UCSD-AML1 (cell line): Measurements from ENCODE around the gene TMEM253.
A peak's percentile ranks its signal among the peaks of the same experiment; 100 is the strongest.

Source experiments
- DNase-seq: peaks from one replicate; lab custom pipeline; 2025; ENCODE audit not compliant: unreplicated experiment; lab: John Stamatoyannopoulos, UW

The TMEM253 gene

GRCh38 chr14:21103710-21104447, 3.0 kb downstream of the TMEM253 start:
- peak; percentile 95 for DNase-seq

- peak; percentile 66 for DNase-seq
Measured at GRCh38 chr14:21104448-21105060, 3.7 kb downstream of the TMEM253 start.

- DNase-seq: no peak
Measured at GRCh38 chr14:21105095-21105494, 4.2 kb downstream of the TMEM253 start.

DNA sequence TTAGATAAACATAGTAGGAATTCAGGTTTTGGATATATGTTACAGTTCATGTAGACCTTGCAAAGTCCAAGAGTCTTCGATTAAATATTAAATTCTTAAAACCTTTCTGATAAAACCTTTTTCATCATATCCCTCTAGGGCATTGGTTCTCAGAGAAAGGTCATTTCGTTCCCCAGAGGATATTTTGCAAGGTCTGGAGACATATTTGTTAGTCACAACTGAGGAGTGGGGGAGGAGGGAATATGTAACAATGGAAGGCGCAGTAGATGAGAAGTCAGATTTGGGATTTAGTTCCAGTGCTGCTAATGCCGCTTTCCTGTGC, 5.3 kb downstream of the TMEM253 start:
- no peak for DNase-seq

GRCh38 chr14:21106498-21107282, 5.8 kb downstream of the TMEM253 start:
- peak; percentile 71 for DNase-seq

- no peak for DNase-seq
Measured at GRCh38 chr14:21107283-21107800, 6.5 kb downstream of the TMEM253 start.

DNA sequence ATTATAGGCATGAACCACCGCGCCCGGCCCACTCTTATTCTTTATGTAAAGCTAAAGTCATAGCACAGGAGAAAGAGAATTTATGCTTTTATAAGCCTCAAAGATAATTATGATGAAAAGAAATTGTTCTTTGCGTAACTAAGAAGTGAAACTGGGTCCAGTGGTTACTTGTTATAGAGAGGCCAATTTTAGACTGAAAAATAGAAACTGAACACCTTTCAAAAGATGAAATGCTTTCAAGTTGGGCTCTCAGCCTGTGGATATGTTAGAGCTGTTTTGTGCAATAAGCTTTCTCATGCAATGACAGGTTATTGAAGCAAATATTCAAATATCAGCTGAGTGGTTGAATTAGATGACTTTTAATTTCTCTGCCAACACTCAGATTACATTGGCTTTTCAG, 7.9 kb downstream of the TMEM253 start:
- no peak for DNase-seq

- no peak for DNase-seq
Measured at GRCh38 chr14:21109377-21110138, 8.7 kb downstream of the TMEM253 start.

DNA sequence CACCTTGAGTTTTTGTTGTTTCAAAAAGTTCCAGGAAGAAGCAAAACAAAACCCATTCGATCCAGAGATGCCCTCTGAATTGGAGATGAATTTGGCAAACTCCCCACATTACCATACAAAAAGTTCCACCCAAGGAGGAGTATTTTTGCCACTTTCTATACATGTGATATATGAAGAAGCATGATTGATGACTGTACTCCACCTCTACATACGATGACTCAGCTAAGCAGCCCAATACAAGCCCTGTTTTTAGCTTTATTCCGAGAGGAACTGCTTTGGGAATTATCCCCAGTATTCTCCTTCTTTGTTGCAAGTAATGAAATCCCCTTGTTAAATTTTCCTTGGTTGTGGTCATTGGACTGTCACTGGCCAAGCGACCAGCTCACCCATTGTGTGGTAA, 11.4 kb downstream of the TMEM253 start:
- no peak for DNase-seq

DNA sequence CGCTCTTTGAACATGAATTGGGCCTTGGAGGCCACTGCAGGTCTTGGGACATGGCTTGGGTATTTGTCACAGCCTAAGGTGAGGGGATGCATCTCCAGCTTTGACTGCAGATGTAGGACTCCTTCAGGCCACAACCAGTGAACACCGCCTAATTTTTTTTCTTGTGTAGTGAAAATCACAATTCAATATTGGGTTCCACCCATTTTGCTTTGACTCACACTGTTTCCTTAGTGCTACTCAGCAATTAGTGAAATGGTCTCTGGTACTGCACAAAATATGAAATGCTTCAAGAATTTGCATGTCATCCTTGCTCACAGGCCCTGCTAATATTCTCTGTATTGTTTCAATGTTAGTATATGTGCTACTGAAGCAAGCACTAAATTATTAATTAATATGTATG, 12.5 kb downstream of the TMEM253 start:
- DNase-seq: no peak

- no peak for DNase-seq
Measured at GRCh38 chr14:21118933-21119332, 18.1 kb downstream of the TMEM253 start.

DNA sequence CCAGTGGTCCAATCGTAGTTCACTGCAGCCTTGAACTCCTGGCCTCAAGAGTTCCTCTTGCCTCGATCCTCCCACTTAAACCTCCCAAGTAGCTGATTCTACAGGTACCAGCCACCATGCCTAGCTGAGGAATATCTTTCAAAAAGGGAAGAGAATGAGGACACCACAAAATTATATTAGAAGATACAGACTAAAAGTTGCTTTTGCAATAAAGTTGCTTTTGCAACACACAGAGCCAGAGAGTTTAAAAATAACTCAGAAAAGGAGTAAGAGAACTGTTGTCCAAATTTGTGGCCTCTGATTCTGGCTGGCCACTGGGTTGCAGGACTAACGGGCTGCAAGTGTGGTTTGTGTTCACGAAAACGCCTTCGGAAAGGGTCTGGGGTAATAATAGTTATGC, 19.8 kb downstream of the TMEM253 start:
- DNase-seq: no peak

GRCh38 chr14:21121122-21121521, 20.3 kb downstream of the TMEM253 start:
- DNase-seq: no peak

DNA sequence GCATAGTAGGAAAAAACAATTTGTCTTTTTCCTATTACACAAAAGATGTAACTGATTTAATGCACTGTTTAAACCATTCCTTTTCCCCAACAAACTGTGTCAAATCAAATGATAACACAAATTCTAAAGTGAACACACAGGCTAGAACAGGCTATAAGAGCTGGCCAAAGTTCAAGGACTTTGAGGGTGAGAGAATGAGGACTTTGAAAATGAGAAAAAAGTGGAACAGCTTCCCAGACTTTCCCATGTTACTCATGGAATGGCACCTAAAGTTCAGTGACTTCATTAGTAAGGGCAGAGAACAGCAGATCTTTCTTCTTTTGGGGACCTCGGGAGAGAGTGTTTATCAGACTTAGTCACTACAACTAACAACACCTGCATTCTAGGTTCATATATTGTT, 22.6 kb downstream of the TMEM253 start:
- no peak for DNase-seq

DNA sequence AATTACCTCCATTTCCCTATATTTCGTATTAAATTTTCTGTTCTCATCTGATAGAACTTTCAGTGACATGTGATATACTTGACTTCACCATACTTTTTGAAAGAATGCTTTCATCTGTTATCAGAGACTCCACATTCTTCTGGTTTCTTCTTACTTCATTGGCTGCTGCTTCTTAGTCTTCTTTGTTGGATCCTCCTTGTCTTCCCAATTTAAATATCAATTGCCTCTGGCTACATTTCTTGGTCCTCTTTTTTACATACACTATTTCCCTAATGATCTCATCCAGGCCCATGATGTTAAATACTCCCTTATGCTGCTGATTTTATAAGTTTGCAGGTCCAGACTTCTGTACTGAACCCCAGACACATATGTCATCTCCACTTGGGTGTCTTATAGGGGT, 33.0 kb downstream of the TMEM253 start:
- DNase-seq: no peak

DNA sequence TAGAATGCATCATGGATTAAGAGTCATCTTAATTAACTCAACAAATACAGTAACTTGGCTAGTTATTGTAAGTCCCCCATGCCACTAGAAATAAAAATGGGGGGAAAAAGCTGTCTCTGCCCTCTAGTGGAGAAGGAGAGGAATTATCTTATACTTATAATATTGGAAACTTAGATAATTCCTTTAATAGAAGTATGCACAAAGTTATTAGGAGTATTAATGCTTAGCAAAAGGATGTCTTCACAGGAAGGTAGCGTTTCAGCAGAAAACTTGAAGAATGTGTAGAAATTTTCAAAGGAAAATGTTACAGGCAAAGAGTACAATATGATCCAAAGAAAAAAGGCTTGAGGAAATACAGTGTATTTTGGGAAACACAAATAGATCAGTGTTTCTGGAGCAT, 35.2 kb downstream of the TMEM253 start:
- no peak for DNase-seq

DNA sequence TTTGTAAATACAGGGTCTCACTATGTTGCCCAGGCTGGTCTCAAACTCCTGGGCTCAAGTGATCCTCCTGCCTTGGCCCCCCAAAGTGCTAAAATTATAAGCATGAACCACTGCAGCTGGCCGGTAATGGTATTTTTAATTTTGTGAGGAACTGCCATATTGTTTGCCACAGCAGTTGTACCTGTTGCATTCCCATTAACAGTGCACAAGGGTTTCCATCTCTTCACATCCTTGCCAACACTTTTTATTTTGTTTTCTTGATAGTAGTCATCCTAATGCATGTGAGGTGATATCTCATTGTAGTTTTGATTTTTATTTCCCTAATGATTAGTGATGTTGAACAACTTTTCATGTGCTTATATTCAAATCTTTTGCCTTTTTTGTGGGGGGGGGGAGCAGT, 41.5 kb downstream of the TMEM253 start:
- no peak for DNase-seq

DNA sequence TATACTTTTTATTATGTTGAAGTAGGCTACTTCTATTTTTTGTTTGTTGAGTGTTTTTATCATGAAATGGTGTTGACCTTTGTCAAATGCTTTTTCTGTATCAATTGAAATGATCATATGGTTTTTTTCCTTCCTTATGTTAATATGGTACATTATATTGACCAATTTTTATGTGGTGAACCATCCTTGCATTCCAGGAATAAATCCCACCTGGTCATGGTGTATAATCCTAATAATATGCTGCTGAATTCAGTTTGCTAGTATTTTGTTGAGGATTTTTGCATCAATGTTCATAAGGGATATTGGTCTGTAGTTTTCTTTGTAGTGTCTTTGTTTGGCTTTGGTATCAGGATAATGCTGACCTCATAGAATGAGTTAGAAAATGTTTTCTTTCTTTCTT, 44.6 kb downstream of the TMEM253 start:
- no peak for DNase-seq

- no peak for DNase-seq
Measured at GRCh38 chr14:21149641-21150367, 48.9 kb downstream of the TMEM253 start.
